ENCODE measurements around the gene NRXN3.

The NRXN3 gene

GRCh38 chr14:78228702-78229327 lies 58.6 kb downstream of the NRXN3 start:
- Mint-ChIP-seq H3K9me3 (peaks cover 4% of the 10 kb centered on the region), H3K36me3 (ENCODE audit: low read depth) (no peaks in the 10 kb centered on the region), H3K27ac (no peak overlapping the region), H3K4me1 (peaks cover 6% of the 10 kb centered on the region), H3K27me3 (ENCODE audit: low read depth) (peaks cover 16% of the 10 kb centered on the region), H3K4me3 (no peak overlapping the region)
- TF ChIP-seq CTCF (IDR thresholded peaks at IDR 0.05; ENCODE audit: unreplicated experiment in 3 of 3), result no peak

GRCh38 chr14:78232231-78233000 lies 62.2 kb downstream of the NRXN3 start:
- TF ChIP-seq CTCF (IDR thresholded peaks at IDR 0.05; ENCODE audit: unreplicated experiment in 3 of 3), result no peak
- Mint-ChIP-seq H3K27ac (peak overlapping the region in 1 of 3 experiments; percentile 21), H3K4me1 (peaks cover 6% of the 10 kb centered on the region), H3K4me3 (no peak overlapping the region), H3K36me3 (ENCODE audit: low read depth) (no peaks in the 10 kb centered on the region), H3K27me3 (ENCODE audit: low read depth) (peaks cover 18% of the 10 kb centered on the region), H3K9me3 (no peaks in the 10 kb centered on the region)

GRCh38 chr14:78238141-78238540 lies 68.0 kb downstream of the NRXN3 start:
- no peaks in the 10 kb centered on the region for H3K4me1 Mint-ChIP-seq
- H3K27me3 Mint-ChIP-seq (ENCODE audit: low read depth), result peaks cover 25% of the 10 kb centered on the region
- no peak overlapping the region for H3K4me3 Mint-ChIP-seq
- H3K27ac Mint-ChIP-seq, result no peak overlapping the region
- no peaks in the 10 kb centered on the region for H3K36me3 Mint-ChIP-seq (ENCODE audit: low read depth)
- no peaks in the 10 kb centered on the region for H3K9me3 Mint-ChIP-seq
- no peak for TF ChIP-seq CTCF (IDR thresholded peaks at IDR 0.05; ENCODE audit: unreplicated experiment in 3 of 3)

GRCh38 chr14:78240567-78240966 lies 70.4 kb downstream of the NRXN3 start:
- Mint-ChIP-seq H3K36me3 (ENCODE audit: low read depth) (no peaks in the 10 kb centered on the region), H3K4me1 (no peaks in the 10 kb centered on the region), H3K4me3 (no peak overlapping the region), H3K27me3 (ENCODE audit: low read depth) (peaks cover 40% of the 10 kb centered on the region), H3K9me3 (no peaks in the 10 kb centered on the region), H3K27ac (no peak overlapping the region)
- no peak for TF ChIP-seq CTCF (IDR thresholded peaks at IDR 0.05; ENCODE audit: unreplicated experiment in 3 of 3)

- TF ChIP-seq CTCF (IDR thresholded peaks at IDR 0.05; ENCODE audit: unreplicated experiment in 3 of 3), result no peak
- peaks cover 1% of the 10 kb centered on the region for H3K4me1 Mint-ChIP-seq
- peaks cover 38% of the 10 kb centered on the region for H3K27me3 Mint-ChIP-seq (ENCODE audit: low read depth)
- H3K36me3 Mint-ChIP-seq (ENCODE audit: low read depth), result no peaks in the 10 kb centered on the region
- no peaks in the 10 kb centered on the region for H3K9me3 Mint-ChIP-seq
- no peak overlapping the region for H3K27ac Mint-ChIP-seq
- H3K4me3 Mint-ChIP-seq, result no peak overlapping the region
Observed at GRCh38 chr14:78242086-78242485, 71.9 kb downstream of the NRXN3 start.

- Mint-ChIP-seq H3K36me3 (ENCODE audit: low read depth) (no peaks in the 10 kb centered on the region), H3K9me3 (no peaks in the 10 kb centered on the region), H3K4me3 (no peak overlapping the region), H3K4me1 (peaks cover 5% of the 10 kb centered on the region), H3K27me3 (ENCODE audit: low read depth) (peaks cover 33% of the 10 kb centered on the region), H3K27ac (no peak overlapping the region)
- no peak for TF ChIP-seq CTCF (IDR thresholded peaks at IDR 0.05; ENCODE audit: unreplicated experiment in 3 of 3)
Observed at GRCh38 chr14:78243187-78243586, 73.0 kb downstream of the NRXN3 start.
